Activated T-helper 2 cell treated with anti-CD3 and anti-CD28 coated beads, Interferon-gamma antibody, Interleukin-2, Interleukin-4, amounts not matched to agents 10 μg/mL and 5 μg/mL and 100 μg/mL, durations not matched to agents 14 hours and 24 hours and 36 hours (primary cell): ENCODE results near the gene CTPS1. TPM values are rescaled to one million over a fixed set of nuclear protein-coding genes. Genes with fewer than 3 reads are reported as not detected.

ENCODE experiments used
- DNase-seq: peaks from one replicate; pipeline ENCODE4 v3.0.0; 2021; ENCODE audit warnings: low spot score
- H3K27ac Mint-ChIP-seq: one replicate; pipeline ENCODE4 v1.8.0; 2021; ENCODE audit warnings: mixed read lengths
- H3K27me3 Mint-ChIP-seq: one replicate; pipeline ENCODE4 v1.8.0; 2021; ENCODE audit warnings: low read depth, mixed read lengths
- H3K36me3 Mint-ChIP-seq: one replicate; pipeline ENCODE4 v1.8.0; 2021; ENCODE audit warnings: low read depth, mixed read lengths
- H3K4me1 Mint-ChIP-seq: one replicate; pipeline ENCODE4 v1.8.0; 2021; ENCODE audit warnings: low read depth, mixed read lengths
- H3K4me3 Mint-ChIP-seq: one replicate; pipeline ENCODE4 v1.8.0; 2021; ENCODE audit warnings: low read depth, mild to moderate bottlenecking, moderate library complexity, mixed read lengths
- H3K9me3 Mint-ChIP-seq: one replicate; pipeline ENCODE4 v1.8.0; 2021; ENCODE audit warnings: mixed read lengths
- intact Hi-C: fragments of 100-400 bp; cut with micrococcal nuclease; formaldehyde crosslinking; loops from one replicate; pipeline ENCODE4 v1.15.1; 2023
- total RNA-seq: library from RNA; stranded (reverse); gene quantifications from 2 replicates; pipeline ENCODE4 v1.2.3, GENCODE V29; 2022

Gene CTPS1
- total RNA-seq, 1 donor from 2014 or later = 124 TPM

- no peaks in the 10 kb centered on the region for H3K9me3 Mint-ChIP-seq
- H3K4me3 Mint-ChIP-seq = no peak overlapping the region
- no peak for DNase-seq
- intact Hi-C loops = no loop called here
- peaks cover 91% of the 10 kb centered on the region for H3K36me3 Mint-ChIP-seq
- H3K27ac Mint-ChIP-seq = no peak overlapping the region
- no peaks in the 10 kb centered on the region for H3K4me1 Mint-ChIP-seq
- H3K27me3 Mint-ChIP-seq = no peaks in the 10 kb centered on the region
Measured at GRCh38 chr1:41010345-41010744, 30.8 kb downstream of the CTPS1 start.

GRCh38 chr1:41013024-41013423, 33.5 kb downstream of the CTPS1 start:
- Mint-ChIP-seq H3K36me3 (peaks cover 70% of the 10 kb centered on the region), H3K9me3 (no peaks in the 10 kb centered on the region), H3K4me1 (no peaks in the 10 kb centered on the region), H3K4me3 (no peak overlapping the region), H3K27ac (no peak overlapping the region), H3K27me3 (no peaks in the 10 kb centered on the region)
- intact Hi-C loops = no loop called here
- DNase-seq = no peak

- DNase-seq = no peak
- Mint-ChIP-seq H3K4me1 (no peaks in the 10 kb centered on the region), H3K4me3 (no peak overlapping the region), H3K9me3 (no peaks in the 10 kb centered on the region), H3K27ac (no peak overlapping the region), H3K27me3 (no peaks in the 10 kb centered on the region), H3K36me3 (peaks cover 62% of the 10 kb centered on the region)
- intact Hi-C loops = no loop called here
Measured at GRCh38 chr1:41013796-41014195, 34.3 kb downstream of the CTPS1 start.

GRCh38 chr1:41014871-41015270, 35.4 kb downstream of the CTPS1 start:
- Mint-ChIP-seq H3K27ac (peak overlapping the region; percentile 50), H3K27me3 (no peaks in the 10 kb centered on the region), H3K4me1 (no peaks in the 10 kb centered on the region), H3K4me3 (no peak overlapping the region), H3K36me3 (peaks cover 61% of the 10 kb centered on the region), H3K9me3 (no peaks in the 10 kb centered on the region)
- no peak for DNase-seq
- intact Hi-C loops = no loop called here

DNA sequence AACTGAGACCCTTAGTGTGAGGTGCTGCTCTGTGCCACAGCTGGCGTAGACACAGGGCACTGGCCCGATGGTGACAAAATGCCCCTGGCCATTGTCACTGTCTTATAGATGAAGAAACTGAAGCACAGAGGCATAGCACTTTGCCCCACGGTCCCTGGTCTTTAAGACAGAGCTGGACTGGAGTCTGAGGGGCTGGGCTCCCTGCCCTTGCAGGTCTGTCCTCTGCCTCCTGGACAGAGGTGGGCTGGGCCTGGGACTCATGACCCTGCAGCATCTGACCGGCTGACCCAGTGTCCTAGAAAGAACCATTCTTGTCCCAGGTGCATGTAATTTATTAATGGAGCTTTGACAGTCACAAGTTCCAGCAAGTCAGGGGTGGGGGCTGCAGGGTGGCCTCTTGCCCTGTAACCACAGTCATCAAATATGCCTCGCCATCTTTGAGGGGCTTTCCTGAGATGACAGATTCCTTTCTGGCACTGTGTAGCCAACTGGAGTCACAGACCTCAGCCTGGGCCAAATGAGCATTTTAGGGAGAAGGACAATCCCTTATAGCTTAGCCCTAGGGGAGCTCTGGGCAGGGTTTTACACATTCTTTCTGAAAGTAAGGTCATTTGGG, 35.9 kb downstream of the CTPS1 start:
- Mint-ChIP-seq H3K36me3 (peaks cover 57% of the 10 kb centered on the region), H3K4me3 (no peak overlapping the region), H3K4me1 (no peaks in the 10 kb centered on the region), H3K9me3 (no peaks in the 10 kb centered on the region), H3K27me3 (no peaks in the 10 kb centered on the region), H3K27ac (no peak overlapping the region)
- intact Hi-C loops = no loop called here
- DNase-seq = no peak

GRCh38 chr1:41015897-41016470, 36.5 kb downstream of the CTPS1 start:
- Mint-ChIP-seq H3K27ac (no peak overlapping the region), H3K4me1 (no peaks in the 10 kb centered on the region), H3K4me3 (no peak overlapping the region), H3K27me3 (no peaks in the 10 kb centered on the region), H3K36me3 (peaks cover 53% of the 10 kb centered on the region), H3K9me3 (no peaks in the 10 kb centered on the region)
- intact Hi-C loops = no loop called here
- no peak for DNase-seq

DNA sequence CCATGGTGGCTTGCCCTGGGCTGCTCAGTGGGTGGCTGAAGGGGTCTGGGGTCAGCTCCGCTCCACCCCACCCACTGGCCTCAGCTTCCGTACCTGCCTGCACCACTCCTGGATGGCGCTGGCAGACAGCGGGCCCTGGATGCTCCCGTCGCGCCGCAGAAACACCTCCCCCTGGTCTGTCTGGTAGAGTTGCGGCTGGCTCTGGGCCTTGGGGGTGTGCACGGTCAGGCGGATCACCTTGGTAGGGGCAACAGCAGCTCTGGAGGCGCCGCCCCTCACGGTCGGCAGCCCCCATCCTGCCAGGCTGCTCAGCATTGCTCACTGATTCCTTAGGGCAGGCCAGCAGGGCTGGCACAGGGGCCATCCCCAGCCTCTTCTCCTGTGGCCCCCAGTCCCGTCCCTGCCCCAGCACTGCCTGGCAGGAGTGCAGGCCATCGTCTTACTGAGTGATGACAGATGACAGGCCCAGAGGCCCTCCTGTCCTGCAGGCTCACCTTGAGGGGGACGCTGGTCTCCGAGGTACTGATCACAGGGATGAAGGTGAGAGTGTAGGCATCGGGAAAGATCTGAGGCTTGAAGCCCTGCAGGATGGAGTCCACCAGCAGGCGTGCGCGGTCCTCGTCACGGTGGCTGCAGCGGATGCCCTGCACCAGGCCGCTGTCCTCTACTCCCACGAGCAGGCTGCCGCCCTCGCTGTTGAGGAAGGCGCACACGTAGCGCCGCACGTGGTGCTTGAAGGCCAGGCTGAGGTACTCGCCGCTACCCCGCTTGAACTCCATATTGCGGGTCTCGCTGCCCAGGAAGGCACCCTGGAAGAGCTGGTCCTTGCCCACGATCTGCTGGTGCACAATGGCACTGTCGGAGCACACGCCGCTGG, 37.9 kb downstream of the CTPS1 start:
- intact Hi-C loops = no loop called here
- Mint-ChIP-seq H3K27ac (no peak overlapping the region), H3K27me3 (no peaks in the 10 kb centered on the region), H3K9me3 (no peaks in the 10 kb centered on the region), H3K4me3 (no peak overlapping the region), H3K36me3 (peaks cover 41% of the 10 kb centered on the region), H3K4me1 (no peaks in the 10 kb centered on the region)
- DNase-seq = no peak

DNA sequence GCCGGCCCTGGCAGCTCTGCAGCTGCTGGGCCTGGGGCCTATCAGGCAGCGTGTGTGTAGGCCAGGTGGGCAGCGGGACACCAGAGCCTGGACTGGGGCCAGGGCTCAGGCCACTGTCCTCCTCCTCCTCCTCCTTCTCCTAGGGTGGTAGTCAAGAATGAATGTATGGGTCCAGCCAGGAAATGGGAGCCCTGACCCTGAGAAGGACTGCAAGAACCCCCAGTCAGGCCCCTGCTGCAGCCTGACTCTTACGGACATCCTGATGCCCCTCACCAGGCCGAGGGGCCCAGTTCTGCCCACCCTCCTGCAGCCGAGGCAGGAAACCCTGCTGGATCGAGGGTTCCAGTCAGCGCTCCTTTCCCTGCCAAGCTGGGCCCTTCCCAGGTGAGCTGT, 38.5 kb downstream of the CTPS1 start:
- peaks cover 36% of the 10 kb centered on the region for H3K36me3 Mint-ChIP-seq
- H3K27ac Mint-ChIP-seq = no peak overlapping the region
- DNase-seq = no peak
- H3K4me3 Mint-ChIP-seq = no peak overlapping the region
- H3K27me3 Mint-ChIP-seq = no peaks in the 10 kb centered on the region
- intact Hi-C loops = no loop called here
- no peaks in the 10 kb centered on the region for H3K4me1 Mint-ChIP-seq
- no peaks in the 10 kb centered on the region for H3K9me3 Mint-ChIP-seq

- H3K4me1 Mint-ChIP-seq = peaks cover 2% of the 10 kb centered on the region
- no peaks in the 10 kb centered on the region for H3K27me3 Mint-ChIP-seq
- DNase-seq = no peak
- intact Hi-C loops = no loop called here
- no peak overlapping the region for H3K4me3 Mint-ChIP-seq
- no peaks in the 10 kb centered on the region for H3K9me3 Mint-ChIP-seq
- no peak overlapping the region for H3K27ac Mint-ChIP-seq
- H3K36me3 Mint-ChIP-seq = peaks cover 30% of the 10 kb centered on the region
Measured at GRCh38 chr1:41019353-41019745, 39.9 kb downstream of the CTPS1 start.

DNA sequence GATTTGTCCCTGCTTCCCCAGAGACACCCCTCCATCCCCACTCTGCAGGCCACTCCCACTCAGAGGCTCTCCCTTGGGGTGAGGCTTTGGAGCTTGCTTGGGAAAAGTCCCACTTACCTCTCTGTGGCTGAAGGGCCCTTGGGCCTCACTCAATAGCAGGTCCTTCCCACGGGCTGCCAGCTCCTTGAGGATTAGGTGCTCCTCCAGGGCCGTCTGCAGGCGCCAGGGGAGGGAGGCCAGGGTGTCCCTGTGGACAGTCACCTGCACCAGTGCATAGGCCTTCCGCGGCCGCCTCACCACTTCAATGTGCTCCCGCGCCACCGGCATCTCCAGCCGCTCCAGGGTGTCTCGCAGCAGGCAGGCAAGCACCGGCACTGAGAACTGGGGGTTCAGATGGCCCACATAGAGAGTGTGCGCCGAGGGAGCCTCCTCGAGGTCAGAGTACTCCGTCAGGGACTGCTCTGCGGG, 40.6 kb downstream of the CTPS1 start:
- Mint-ChIP-seq H3K4me3 (no peak overlapping the region), H3K27me3 (no peaks in the 10 kb centered on the region), H3K9me3 (no peaks in the 10 kb centered on the region), H3K36me3 (peaks cover 22% of the 10 kb centered on the region), H3K4me1 (peaks cover 2% of the 10 kb centered on the region), H3K27ac (no peak overlapping the region)
- DNase-seq = no peak
- intact Hi-C loops = no loop called here

DNA sequence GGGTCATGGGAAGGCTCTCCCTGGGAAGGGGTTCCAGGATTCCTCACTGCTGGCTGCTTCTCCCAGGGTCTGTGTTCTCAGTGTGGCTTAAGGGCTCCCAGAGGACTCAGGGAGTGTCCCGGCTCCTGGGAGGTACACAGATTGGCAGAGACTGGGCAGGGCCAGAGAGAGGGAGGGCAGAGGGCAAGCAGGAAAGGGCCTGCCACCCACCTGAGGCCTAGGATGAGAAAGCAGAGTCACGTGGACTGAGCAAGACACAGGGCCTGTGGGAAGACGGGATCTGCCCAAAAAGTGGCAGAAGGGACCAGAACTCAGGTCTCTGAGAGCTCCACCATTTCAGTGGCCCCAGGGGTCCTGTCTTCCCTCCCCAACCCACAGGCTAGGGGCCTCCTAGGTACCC, 41.2 kb downstream of the CTPS1 start:
- Mint-ChIP-seq H3K27ac (no peak overlapping the region), H3K4me3 (no peak overlapping the region), H3K4me1 (peaks cover 2% of the 10 kb centered on the region), H3K9me3 (no peaks in the 10 kb centered on the region), H3K36me3 (peaks cover 22% of the 10 kb centered on the region), H3K27me3 (no peaks in the 10 kb centered on the region)
- intact Hi-C loops = no loop called here
- no peak for DNase-seq

- intact Hi-C loops = no loop called here
- Mint-ChIP-seq H3K27ac (no peak within 1 kb of the TSS), H3K36me3 (peaks cover 17% of the 10 kb centered on the region), H3K27me3 (no peaks in the 10 kb centered on the region), H3K9me3 (no peaks in the 10 kb centered on the region), H3K4me1 (peaks cover 2% of the 10 kb centered on the region), H3K4me3 (no peak within 1 kb of the TSS)
- no peak for DNase-seq
Measured at GRCh38 chr1:41021526-41022308, 42.2 kb downstream of the CTPS1 start, which contains the start of gene SLFNL1. Gene SLFNL1 (minus strand): TSS chr1:41021725. CDS start chr1:41020660, 1,065 bp downstream.
